Fibroblast of peridontal ligament (primary cell): ENCODE data around the gene ZNF292.
A peak's percentile ranks its signal among the peaks of the same experiment; 100 is the strongest.
"Not testable (repeated sequence)": the region's sequence is repeated elsewhere in the genome, so short reads cannot be mapped to it uniquely, and the experiment has no call there.

ENCODE experiments used
- DNase-seq: peaks from one replicate; pipeline ENCODE4 v3.0.0-alpha.2; 2010; ENCODE audit errors: extremely low read depth

The ZNF292 gene

GRCh38 chr6:87276624-87277023 is 121.3 kb downstream of the ZNF292 start:
- no peak for DNase-seq

GRCh38 chr6:87277123-87277522 is 121.8 kb downstream of the ZNF292 start:
- peak; percentile 19 for DNase-seq

GRCh38 chr6:87279196-87279595 is 123.8 kb downstream of the ZNF292 start:
- DNase-seq = no peak

GRCh38 chr6:87281426-87281825 is 126.1 kb downstream of the ZNF292 start:
- DNase-seq = no peak

GRCh38 chr6:87282743-87283142 is 127.4 kb downstream of the ZNF292 start:
- no peak for DNase-seq

GRCh38 chr6:87283461-87283860 is 128.1 kb downstream of the ZNF292 start:
- no peak for DNase-seq

- DNase-seq = no peak
Measured at GRCh38 chr6:87287251-87287650, 131.9 kb downstream of the ZNF292 start.

- no peak for DNase-seq
Measured at GRCh38 chr6:87289571-87289970, 134.2 kb downstream of the ZNF292 start.

GRCh38 chr6:87291883-87292282 is 136.5 kb downstream of the ZNF292 start:
- no peak for DNase-seq

- no peak for DNase-seq
Measured at GRCh38 chr6:87293526-87293925, 138.2 kb downstream of the ZNF292 start.

- DNase-seq = peak; percentile 10
Measured at GRCh38 chr6:87297119-87297518, 141.8 kb downstream of the ZNF292 start.

GRCh38 chr6:87301277-87301676 is 145.9 kb downstream of the ZNF292 start:
- DNase-seq = not testable (repeated sequence)

GRCh38 chr6:87308970-87309369 is 153.6 kb downstream of the ZNF292 start:
- DNase-seq = no peak

- DNase-seq = no peak
Measured at GRCh38 chr6:87312860-87313259, 157.5 kb downstream of the ZNF292 start.
